Cardiac septum (tissue), 1 donor: ENCODE results near the gene TYW1B. TPM values are rescaled to one million over a fixed set of nuclear protein-coding genes. Genes with fewer than 3 reads are reported as not detected.
"Not testable (repeated sequence)": the region's sequence is repeated elsewhere in the genome, so short reads cannot be mapped to it uniquely, and the experiment has no call there.

Experiments used
- DNase-seq: peaks from one replicate; pipeline ENCODE4 v3.0.0-alpha.2; 2020; ENCODE audit warnings: low spot score
- intact Hi-C: fragments of 100-400 bp; cut with DNase I; formaldehyde crosslinking; loops from one replicate; pipeline ENCODE4 v1.14.0; 2022
- long read RNA-seq: library from polyadenylated mRNA; unstranded; transcript quantifications from one replicate; pipeline ENCODE4 v2.0.0, GENCODE V29; 2021
- total RNA-seq: library from RNA; stranded (reverse); fragmentation: NEBNext Ultra II Directional; extraction: Animal tissue kit (Norgen Biotek cat#: 25700); gene quantifications from one replicate; pipeline ENCODE4 v1.2.1, GENCODE V29; 2021
- donor health status: DM: no; HTN: no; CAD: no.

The TYW1B gene
- total RNA-seq = 0.92 TPM
- long read RNA-seq, partial matches to known transcripts = 0 of 3 reads
- long read RNA-seq, other reads (novel, unspliced or antisense) = 3 of 3 reads

DNA sequence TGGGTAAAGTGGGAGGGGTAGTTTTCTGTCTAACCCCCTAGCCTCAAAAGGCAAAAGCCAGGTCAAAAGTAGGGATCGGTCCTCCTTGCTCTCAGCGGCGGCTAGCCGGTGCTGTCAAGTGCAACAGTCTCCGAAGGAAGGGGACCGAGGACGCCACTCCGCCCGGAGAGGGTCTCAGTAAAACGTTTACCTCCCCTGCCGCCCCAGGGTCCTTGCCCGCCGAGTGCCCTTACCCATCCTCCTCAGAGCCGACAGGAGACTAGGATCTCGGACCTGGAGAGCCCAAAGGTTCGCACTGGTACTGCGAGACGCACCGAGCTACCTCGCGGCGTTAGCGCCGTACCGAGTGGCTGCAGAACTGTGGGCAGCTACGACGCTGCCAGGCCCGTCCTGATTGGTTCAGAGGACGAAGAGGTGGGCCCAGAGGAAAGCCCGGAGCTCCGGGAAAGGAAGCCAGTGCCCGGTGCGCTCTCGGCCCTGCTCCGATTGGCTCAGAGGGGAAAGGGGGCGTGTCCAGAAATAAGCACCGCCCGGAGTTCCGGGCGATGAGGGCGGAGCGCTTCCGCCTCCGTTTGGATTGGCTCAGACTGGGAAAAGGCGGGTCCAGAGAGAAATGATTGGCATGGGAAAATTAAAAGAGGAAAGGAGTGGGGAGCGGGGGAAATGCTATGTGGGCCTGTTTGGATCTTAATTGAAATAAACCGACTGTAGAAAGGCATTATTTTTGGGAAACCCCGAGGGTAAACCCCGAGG is at the start of gene TYW1B:
Gene TYW1B (minus strand): TSS at position 362 of the 753 bp plus-strand sequence. CDS start 125 bp downstream, at position 237.
- intact Hi-C loops = loop anchor here (5.0 kb wide), 1 partner anchor 84 kb away; no protein-coding TSS in a partner anchor
- peak; percentile 99 for DNase-seq

GRCh38 chr7:72867591-72867990 is 39.6 kb upstream of the TYW1B start:
- intact Hi-C loops, DNase-seq: not testable (repeated sequence)

GRCh38 chr7:72858846-72859400 is 30.9 kb upstream of the TYW1B start:
- DNase-seq, intact Hi-C loops: not testable (repeated sequence)

GRCh38 chr7:72857925-72858324 is 29.9 kb upstream of the TYW1B start:
- DNase-seq, intact Hi-C loops: not testable (repeated sequence)

DNA sequence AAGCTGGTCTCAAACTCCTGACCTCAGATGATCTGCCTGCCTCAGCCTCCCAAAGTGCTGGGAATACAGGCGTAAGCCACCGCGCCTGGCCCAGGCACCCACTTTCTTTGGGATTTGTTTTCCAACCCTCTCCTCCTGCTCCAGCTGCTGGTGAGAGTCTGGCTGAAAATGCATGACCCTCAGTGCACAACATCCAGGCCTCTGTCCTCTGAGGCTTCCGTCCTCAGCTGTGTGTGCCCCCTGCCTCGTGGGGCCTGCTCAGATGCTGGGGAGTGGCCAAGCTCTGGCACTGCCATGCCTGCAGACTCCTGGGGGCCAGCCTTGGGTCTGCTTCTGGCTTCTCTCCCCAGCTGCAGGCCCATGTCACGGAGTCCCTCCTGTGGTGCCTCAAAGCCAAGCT is 27.3 kb upstream of the TYW1B start:
- intact Hi-C loops, DNase-seq: not testable (repeated sequence)

DNA sequence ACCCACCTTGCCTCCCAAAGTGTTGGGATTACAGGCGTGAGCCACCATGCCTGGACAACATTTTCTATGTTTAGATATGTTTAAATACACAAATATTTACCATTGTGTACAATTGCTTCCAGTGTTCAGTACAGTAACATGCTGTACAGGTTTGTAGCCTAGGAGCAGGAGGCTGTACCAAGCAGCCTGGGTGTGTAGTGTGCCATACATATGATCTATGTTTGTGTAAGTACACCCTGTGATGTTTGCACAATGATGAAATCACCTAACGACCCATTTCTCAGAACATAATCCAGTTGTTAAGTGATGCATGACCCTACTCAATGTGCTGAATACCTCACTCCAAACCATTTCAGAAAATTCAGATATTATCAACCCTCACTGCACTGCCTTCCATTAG is 24.9 kb upstream of the TYW1B start:
- DNase-seq, intact Hi-C loops: not testable (repeated sequence)

DNA sequence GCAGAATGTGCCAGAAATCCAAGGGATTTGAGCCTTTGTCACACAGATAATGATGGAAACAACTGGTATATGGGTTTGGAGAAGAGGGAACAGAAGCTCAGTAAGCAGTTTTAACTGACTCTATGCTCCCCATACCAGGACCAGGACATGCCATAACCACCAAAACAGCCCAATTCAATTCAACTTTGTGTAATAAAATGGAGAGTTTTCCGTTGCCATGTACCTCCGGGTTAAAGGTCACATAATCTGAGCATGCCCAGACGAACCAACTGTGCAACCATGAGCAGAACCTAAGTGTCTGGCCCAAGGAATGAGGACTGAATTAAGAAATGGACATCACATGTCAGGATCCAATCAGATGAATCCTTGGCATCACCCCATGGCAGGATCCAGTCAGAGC is 22.7 kb upstream of the TYW1B start:
- intact Hi-C loops, DNase-seq: not testable (repeated sequence)

DNA sequence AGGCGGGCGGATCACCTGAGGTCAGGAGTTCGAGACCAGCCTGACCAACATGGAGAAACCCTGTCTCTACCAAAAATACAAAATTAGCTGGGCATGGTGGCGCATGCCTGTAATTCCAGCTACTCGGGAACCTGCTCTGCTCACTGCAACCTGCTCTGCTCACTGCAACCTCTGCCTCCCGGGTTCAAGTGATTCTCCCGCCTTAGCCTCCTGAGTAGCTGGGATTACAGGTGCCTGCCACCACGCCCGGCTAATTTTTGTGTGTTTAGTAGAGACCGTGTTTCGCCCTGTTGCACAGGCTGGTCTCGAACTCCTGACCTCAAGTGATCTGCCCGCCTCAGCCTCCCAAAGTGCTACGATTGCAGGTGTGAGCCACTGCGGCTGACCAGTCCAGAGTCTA is 16.1 kb upstream of the TYW1B start:
- DNase-seq, intact Hi-C loops: not testable (repeated sequence)

- DNase-seq, intact Hi-C loops: not testable (repeated sequence)
Observed at GRCh38 chr7:72843166-72843565, 15.2 kb upstream of the TYW1B start.

GRCh38 chr7:72840966-72841511 is 13.0 kb upstream of the TYW1B start:
- intact Hi-C loops, DNase-seq: not testable (repeated sequence)

DNA sequence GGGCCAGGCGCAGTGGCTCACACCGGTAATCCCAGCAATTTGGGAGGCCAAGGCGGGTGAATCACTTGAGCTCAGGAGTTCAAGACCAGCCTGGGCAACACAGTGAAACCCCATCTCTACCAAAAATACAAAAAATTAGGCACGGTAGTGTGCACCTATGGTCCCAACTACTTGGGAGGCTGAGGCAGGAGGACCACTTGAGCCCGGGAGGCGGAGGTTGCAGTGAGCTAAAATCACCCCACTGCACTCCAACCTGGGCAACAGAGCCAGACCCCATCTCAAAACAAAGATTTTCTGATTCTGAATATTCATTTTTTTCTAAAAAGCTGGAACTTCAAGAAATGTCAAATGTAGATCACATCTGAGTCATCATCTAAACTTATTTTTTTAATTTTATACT is 10.3 kb upstream of the TYW1B start:
- DNase-seq, intact Hi-C loops: not testable (repeated sequence)

DNA sequence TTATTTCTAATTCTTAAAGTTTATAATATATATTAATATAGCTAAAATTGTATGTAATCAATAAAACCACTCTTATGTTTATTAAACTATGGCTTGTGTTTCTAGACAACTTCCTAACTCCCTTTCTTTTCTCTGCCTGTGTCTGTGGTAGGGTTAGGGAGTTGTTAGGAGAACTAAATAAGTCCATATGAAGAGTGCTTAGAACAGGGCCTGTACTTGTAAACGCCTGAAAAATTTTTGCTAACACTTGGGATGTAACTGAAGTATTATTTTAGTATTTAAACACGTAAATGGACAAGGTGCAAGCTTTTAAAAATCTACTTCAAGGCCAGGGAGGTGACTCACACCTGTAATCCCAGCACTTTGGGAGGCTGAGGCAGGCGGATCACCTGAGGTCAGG is 9.3 kb upstream of the TYW1B start:
- intact Hi-C loops, DNase-seq: not testable (repeated sequence)

GRCh38 chr7:72830567-72830966 is 2.6 kb upstream of the TYW1B start:
- DNase-seq, intact Hi-C loops: not testable (repeated sequence)

DNA sequence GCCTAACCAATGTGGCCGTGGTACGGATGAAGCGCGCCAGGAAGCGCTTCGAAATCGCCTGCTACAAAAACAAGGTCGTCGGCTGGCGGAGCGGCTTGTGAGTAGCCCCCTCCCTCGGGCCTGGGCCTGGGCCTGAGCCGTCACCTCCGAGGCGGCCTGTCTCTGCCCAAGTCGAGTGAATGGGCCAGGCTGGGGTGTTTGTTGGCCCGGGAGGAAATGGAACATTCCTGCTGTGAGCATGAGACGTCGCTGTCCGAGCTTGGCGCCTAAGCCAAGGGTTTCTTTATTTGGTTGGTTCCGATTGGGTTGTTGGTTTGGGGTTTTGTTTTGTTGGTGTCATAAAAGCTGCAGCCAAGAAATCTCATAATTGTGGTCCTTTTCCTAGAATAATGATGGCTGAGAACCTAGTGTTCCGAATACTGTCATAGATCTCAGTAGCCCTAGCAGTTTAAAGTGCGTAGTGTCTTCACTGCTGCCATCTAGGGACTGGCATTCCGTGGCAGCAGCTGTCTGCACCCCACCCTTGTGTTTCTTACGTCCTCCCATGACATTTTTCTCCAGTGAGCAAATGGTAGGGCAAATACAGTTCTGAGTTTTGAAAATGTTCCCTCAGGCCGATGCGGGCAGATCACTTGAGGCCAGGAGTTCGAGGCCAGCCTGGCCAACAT is 1.8 kb upstream of the TYW1B start:
- intact Hi-C loops = loop anchor here (5.0 kb wide), 1 partner anchor 82 kb away; no protein-coding TSS in a partner anchor
- DNase-seq = peak; percentile 76

GRCh38 chr7:72829291-72829686 is 1.3 kb upstream of the TYW1B start:
- peak; percentile 97 for DNase-seq
- intact Hi-C loops = loop anchor here (5.0 kb wide), 1 partner anchor 83 kb away; no protein-coding TSS in a partner anchor

- DNase-seq, intact Hi-C loops: not testable (repeated sequence)
Observed at GRCh38 chr7:72823765-72824732, 4.0 kb downstream of the TYW1B start.

DNA sequence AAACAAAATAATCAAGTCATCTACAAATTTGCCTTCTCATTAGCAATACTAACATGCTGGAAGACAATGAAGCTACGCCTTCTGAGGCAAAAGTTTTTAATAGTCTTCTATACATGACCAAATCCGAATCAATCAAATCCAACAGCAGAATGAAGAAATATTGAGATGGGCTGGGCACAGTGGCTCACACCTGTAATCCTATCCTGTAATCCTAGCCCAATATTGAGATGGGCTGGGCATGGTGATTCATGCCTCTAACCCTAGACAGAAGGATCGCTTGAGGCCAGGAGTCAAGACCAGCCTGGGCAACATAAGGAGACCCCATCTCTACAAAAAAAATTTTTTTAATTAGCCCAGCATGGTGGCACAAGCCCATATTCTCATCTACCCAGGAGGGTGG is 5.5 kb downstream of the TYW1B start:
- DNase-seq, intact Hi-C loops: not testable (repeated sequence)

GRCh38 chr7:72818663-72819361 is 9.2 kb downstream of the TYW1B start:
- intact Hi-C loops, DNase-seq: not testable (repeated sequence)
